GM21576 (cell line): Measurements from ENCODE around the gene WNT7B.

ENCODE experiments used
- ATAC-seq: cut with Tn5 transposase; IDR thresholded peaks from one replicate; pipeline ENCODE4 v1.9.1; 2021; ENCODE audit warnings: mild to moderate bottlenecking, moderate library complexity; ENCODE audit not compliant: unreplicated experiment

The WNT7B gene

DNA sequence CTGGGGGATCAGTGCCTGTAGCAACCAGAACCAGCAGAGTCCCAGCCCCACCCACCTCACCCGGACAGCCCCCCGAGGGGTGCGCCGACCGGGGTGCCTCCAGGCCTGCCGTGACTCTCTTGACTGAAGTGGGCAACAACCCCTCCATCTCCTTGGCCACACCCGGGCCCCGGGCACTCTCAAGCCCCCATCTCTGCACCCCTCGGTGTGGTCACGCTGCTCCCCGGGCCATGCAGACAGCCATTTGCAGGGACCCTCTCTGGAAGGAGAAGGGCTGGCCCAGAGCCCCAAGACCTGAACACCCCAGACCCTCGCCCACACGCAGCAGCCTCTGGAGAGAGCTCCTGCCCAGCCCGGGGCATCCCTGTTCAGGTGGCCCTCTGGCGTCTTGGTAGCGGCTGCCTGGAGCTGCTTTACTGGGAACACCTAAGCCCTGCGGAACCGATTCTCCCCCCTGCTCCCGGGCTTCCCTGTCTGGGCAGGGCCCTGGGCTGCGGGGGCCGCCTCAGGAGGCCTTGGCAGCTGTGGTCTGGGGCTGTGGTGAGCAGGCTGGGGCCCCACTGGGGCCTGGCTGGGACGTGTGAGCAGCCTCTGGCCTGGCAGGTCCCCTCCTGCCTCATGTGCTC lies 84.9 kb downstream of the WNT7B start:
- no peak for ATAC-seq

DNA sequence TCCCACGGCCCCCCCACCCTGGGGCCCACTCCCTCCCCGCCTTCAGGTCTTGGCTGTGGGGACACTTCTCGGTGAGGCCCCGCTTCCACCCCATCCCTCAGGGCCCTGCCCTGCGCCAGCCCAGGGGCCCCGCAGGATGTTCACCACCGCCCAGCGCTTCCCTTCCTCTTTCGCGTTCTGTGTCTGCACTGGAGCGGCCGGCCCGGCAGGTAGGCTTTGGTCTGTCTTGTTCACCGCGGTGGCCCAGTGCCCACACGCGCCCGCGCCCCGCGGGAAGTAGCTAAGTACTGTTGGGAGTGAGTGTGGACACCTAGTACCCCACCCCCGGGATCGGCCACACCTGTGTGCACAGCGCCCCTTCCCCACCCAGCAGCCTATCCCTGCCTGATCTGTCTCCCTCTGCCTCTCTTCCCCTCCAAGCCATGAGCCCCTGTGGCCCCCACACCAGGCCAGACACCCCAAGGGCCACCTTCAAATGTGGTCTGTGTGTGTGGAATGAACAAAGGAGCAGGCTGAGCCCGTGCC lies 85.4 kb downstream of the WNT7B start:
- no peak for ATAC-seq

DNA sequence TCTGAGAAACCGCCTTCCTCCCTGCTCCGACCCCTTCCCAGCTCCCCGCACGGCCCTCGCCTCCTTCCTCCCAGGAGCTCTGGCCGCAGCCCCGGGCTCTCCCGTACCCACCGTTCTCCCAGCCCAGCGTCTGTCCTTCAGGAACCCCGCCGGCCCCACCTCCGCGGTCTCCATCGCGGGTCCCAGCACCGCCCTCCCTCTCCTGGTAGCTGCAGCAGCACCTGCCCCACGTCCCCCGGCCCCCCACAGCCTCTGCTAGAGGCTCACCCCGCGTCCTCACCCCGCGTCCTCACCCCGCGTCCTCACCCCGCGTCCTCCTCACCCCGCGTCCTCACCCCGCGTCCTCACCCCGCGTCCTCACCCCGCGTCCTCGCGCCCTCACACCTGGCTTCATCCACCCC lies 85.9 kb downstream of the WNT7B start:
- ATAC-seq: no peak

DNA sequence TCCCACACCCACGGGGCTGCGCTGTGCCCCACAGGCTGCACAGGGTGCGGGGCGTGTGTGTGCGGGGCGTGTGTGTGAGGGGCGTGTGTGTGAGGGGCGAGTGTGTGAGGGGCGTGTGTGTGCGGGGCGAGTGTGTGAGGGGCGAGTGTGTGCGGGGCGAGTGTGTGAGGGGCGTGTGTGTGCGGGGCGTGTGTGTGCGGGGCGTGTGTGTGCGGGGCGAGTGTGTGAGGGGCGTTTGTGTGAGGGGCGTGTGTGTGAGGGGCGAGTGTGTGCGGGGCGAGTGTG lies 86.7 kb downstream of the WNT7B start:
- ATAC-seq: no peak

DNA sequence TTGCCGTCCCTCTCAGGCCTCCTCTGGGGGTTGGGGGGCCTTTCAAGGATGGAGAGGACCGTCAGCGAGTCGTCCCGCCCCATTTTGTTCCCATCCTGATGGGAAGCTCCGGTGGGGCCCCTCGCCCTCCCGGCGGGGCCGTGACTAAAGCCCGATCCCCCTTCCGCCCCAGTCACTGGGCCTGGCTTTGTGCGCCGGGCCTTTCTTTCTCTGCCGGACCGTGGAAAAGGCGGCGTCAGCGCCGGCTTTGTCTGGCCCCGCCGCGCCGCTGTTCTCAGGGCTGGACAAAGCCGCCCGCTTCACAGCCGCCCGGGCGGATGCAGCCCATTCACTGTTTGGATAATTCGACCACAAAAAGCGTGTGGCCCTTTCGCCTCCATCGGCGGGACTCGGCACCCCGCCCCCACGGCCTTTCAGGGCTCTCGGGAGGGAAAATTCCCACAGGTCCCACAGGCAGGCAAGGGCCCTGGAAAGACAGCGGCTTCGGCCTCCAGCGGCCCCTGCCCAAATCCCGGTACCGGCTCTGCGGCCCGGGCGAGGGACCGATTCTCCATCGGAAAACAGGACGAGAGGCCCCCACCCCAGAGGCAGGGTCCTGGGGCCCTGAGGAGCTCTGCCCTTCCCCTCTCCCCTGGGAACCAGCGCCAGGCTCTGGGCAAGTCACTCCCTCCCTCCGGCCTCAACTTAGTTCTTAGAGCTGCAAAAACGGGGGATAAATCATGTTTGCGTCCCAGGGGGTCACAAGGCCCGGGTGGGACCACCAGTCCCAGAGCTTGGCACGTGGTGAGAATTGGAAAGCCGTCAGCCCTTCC lies 87.2 kb downstream of the WNT7B start:
- ATAC-seq: no peak

DNA sequence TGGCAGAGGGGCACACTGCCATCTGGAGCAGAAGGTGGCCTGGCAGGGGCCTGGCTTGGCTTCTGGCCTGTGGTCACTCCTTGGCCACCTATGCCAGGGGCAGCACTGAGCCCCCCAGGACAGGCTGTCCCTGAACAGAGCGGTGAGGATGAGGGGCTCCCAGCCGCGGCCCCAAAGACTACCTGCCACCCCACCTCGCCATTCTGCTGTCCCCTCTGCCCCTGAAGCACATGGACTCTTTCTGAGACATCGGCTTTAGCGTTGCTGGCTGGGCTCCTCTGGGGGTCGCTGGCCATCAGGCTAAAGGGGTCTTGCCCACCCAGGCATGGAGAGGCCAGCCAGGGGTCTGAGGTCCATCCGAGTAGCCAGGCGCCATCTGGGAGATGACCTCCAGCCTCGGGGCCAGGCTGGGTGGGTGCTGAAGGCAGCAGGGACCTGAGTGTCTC lies 87.8 kb downstream of the WNT7B start:
- ATAC-seq: no peak

DNA sequence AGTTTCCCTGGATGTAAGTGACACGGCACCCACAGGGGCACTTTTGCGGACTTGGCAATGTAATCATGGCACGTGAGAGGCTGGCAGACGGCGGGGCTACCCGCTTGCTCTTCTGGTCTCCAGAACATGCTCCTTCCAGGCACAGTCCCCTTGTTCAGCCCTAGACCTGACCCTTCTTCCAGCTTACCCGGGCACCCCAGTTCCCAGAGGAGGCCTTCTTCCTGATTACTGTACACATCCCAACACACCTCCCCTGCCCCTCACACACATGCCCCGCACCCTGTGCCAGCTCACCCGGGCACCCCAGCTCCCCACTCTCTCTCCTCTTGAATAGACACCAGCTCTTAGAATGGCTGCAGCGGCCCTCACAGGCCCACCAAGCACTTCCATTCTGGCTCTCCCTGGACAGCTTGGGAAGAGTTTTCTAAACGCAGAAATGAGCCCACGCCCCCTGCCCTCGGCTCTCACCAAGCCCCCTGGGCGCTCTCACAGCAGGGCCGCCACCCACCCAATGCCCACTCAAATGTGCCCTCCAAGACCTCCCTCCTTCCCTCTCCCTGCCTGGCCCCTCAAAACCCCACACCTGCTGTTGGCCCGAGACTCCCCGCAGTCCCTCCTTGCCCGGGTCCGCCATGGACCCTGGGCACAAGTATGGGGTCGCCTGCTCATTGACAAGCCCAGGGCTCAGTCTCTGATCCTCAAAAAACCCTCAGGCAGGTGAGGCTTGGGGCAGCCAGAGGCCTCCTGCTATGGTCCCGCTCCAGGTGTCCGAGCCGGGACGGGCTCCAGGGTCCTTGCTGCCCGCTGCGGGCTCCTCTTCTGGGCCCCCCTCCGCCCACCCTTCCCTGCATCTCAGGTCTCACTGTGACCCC lies 88.5 kb downstream of the WNT7B start:
- ATAC-seq: no peak

DNA sequence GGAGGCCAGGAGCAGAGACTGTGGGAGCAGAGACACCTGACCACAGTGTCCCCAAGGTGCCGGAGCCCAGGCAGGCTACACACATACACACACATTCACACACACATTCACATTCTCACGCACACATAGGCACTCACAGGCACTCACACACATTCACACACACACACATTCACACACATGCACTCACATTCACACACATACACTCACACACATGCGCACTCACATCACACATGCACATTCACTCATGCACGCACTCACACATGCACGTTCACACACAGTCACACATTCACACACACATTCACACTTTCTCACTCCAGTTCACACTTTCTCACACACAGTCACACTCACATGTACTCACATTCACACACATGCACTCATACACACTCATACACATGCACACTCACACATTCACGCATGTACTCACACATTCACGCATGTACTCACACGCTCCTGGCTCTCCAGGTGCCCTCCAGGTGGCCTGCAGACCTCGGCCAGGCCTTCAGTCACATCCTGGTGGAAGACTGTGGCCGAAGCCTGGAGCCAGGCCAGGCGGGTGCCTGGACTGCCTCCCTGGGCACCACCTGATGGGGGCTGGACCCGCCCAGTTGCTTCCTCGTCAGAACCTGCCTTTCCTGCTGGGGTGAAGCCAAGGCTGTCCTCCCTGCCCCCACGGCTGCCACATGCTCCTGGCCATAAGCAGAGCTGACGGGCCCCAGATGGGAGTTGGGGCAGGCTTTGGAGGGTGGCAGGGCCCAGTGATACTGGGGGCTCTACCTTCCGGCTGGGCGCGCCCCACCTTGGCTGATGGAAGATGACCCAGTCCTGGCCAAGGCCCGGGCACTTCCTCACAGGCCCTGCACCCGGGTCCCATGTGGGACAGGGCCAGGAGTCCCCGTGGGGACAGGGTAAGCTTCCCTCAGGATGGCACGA lies 89.5 kb downstream of the WNT7B start:
- ATAC-seq: no peak

DNA sequence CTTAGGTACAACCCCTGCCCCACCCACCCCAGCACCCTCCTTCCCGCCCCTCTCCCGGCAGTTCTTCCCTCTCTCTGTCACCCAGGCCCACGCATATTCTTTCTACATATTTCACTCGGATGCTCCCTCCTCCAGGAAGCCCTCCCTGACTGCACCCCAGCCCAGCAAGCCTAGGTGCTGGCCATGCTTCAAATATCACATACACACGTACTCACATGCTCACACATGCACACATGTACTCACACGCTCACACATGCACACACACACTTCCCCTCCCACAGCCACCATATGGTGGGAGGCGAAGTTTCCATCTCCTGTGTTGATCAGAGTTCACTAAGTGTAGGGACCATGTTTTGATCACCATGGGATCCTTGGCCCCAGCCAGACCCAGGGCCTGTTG lies 90.4 kb downstream of the WNT7B start:
- ATAC-seq: no peak

DNA sequence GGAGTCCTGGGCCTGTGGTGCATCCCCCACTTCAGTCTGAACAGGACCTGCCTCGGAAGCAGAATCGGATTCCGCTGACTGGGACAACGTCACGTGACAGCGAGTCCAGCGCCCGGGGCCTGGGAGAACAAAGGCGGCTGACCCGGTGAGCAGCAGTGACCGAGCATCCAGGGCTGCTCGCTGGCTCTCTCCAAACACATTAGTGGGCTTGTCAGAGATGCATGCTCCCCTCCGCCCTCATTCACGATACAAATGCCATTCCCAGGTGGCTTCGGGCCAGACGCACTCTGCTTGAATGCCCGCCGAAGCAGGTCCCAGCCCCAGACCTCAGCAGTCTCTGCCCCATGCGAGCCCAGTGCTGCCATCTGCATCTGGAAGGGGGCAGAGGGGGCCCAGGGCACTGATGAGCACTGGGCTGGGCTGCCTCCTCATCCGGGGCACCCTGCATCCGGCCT lies 91.0 kb downstream of the WNT7B start:
- no peak for ATAC-seq

DNA sequence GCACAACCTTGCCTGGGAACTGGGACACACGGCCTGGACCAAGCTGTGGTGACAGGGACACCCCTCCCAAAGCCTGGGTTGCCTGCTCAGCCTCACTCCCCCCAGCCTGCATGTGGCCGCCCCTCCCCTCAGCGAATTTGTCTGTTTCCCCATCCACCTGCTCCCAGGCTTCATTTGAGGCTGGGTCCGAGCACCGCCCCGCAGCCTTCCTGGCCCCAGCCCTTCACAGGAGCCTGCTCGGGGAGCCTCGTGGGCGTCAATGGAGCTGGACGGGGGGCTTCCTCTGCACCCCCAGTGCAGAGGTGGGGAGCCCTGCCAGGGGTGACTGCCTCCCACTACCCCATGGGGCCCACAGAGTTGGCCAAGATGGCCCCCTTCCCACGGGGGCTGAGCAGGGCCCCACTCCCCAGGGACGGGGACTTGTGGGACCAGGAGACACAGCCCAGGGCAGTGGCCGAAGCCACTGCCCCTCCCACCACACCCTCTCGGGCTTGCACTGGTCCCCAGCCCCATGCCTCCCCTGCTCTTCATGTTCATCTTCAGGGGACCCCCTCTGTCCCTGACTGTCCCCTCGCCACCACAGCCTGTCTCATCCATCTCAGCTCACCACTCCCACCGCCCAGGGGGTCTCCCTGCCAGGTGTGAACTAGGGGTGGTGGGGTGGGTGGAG lies 91.7 kb downstream of the WNT7B start:
- ATAC-seq: no peak

DNA sequence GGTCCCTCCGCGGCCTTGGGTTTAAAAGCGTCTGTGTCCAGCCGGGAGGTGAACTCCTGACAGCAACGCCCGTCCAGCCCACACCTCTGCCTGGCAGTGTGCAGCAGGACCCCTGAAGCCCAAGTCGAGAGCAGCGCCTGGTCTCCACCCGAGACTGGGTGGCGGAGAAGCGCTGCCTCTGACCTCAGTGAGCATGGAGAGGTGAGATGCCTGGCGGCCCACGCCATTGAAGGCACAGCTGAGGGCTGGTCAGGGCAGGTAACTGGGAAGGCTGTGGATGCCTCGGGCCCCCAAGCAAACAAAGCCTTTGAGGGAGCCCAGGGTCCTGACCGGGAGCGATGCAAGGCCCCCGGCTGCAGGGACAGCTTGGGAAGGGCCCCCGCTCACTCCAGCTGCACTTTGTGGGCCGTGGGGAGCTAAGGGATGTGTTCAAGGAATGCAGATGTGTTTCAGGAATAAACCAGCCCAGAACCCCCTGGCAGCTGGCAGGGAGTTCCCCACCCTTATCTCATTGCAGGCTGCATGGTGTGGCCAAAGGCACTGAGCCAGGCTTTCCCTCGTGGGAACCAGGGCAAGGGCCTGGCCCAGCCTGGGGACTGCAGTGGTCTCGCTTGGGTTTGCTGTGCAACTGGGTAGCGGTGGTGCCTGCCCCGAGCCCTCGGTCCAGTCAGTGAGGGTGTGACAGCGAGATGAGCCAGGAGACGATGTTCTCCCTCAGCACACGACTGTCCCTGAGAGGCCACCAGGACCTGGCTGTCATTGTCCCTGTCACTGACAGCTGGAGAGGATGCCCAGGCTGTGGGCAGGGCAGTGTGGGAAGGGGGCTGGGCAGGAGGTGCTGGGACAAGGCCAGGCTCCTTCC lies 92.5 kb downstream of the WNT7B start:
- no peak for ATAC-seq

DNA sequence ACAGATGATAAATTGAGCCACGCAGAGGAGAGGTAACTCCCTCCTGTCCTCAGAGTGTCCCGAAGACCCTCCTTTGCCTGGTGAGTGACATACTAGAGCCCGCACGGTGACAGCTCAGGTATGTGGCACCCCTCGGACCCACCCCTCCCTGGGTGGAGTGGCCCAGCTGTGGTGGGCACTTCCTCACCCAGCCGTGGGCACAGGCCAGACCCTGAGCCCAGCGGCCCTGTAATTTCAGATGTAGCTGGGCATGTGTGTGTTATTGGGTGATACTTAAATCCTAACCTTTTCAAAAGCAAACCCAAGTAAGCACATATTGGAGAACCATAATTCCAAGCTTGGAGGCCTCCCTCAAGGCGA lies 93.2 kb downstream of the WNT7B start:
- no peak for ATAC-seq

DNA sequence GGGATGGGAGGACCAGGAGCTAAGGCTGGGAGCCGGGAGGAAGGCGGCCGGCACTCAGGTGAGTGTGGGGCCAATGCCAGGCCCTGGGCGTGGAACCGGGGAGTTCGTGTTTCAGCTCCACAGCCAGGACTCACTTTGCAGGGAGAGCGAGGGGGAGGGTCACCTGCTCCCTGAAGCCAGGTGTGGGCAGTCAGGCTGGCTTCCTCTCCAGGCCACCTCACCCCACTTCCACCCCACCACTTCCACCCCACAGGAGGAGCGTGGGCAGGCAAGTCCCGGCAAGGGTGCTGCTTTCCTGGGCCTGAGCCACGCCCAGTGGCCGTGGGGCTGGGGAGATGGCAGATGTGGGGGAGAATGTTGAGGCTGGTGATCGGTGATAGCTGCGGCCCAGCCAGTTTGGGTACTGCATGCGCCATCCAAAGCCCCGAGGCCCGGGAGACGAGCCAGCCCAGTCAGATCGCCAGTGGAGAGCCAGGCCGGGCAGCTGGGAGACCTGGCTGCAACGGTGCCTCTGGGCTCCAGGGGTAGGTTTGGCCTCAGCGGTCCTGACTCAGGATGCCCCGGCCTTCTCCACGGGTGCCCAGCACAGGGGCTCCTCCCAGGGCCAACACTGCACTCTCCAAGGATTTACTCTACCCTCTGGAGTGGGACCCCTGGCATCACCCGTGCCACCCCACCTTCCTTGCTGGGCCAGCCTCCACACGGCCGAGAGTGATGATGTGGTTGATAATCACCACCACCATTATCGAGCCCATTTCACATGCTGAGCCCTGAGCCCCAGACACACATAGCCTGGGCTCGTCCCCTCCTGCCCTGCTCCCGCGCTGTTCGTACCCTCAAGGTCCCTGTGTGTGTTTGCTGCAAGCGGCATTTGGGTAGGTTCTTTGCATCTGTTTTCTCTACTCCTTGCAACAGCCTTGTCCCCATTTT lies 93.8 kb downstream of the WNT7B start:
- ATAC-seq: no peak

DNA sequence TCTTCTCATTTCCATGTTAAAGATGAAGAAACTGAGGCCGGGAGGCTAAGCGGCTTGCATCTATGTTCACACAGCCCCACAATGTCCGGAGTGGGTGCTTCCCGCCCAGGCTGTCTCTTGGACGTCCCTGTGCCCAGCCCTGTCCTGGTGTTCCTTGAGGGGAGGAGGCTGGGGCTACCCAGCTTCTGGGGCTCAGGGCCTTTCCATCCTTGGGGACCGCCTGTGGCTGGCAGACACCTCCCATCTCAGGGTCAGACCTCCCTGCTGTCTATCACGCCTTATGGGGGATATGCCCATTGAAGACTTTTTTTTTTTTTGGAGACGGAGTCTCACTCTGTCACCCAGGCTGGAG lies 95.5 kb downstream of the WNT7B start:
- ATAC-seq: no peak

DNA sequence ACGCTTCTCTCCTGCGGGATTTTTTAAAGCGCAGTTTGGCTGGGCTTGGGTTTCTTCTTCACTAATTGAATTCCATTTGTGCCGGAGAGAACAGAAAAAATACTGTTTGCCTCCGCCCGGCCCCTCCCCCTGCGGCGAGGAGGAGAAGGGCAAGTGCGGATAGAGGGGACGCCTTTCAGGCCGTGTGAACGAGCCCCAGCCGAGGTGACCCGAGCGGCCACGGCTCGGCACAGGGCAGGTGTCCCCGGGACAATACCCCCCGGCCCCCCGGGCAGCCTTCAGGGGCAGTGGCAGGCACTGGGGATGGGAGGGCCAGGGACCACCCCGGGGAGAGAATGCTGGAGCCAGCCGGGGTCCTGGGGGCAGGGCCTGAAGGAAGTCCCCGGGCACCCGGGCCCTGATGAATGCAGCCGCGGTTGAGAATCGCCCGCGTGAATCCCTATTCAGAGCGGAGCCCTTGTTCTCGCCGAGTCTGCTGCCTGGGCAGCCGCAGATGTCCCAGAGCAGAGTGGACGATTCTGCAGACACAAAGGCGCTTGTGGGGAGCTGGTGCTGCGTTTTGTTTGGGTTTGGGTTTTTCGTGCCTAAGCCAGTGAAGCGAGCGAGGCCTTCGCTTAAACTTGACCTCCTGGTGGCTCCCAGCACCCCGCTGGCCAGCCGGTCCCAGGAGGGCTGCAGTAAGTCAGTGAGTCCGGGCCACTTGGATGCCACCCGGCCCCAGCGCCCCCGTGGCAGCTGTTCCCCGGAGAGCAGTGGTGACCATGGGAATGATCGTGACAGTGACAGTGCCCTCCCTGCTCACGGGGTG lies 96.0 kb downstream of the WNT7B start:
- no peak for ATAC-seq

DNA sequence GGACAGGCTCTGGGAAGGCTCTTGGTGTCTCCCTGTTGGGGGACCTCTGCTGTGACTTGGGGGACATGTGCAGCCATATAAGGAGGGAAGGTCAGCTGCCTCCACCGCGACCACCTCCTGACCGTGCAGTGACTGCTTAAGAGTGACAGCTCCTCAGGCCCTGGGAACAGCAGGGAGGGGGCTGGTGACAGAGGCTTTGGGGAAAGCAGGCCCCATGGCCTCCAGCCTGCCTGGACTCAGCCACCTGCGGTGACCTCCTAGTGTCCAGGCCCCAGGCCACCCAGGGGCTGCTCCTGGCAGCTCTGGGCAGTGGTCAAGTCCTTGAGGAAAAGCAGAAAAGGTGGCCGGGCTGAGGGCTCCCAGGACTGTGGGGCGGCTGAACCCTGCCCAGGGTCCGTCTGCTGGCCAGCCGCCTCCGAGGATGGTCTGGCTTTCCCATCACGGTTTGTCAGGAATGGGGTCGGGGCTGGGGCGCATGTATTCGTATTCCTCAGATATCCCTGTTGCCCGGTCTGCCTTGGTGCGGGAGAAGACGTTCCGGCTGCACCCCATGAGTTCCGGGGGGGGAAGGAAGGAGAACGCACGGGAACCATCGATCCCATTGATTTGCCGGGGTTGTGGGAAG lies 96.8 kb downstream of the WNT7B start:
- no peak for ATAC-seq
